Omental fat pad (tissue), 4 donors: ENCODE results near the gene HOOK1. TPM values are rescaled to one million over a fixed set of nuclear protein-coding genes. Genes with fewer than 3 reads are reported as not detected.

Experiments
- ATAC-seq: fragments of 150-250 bp; one replicate; pipeline ENCODE4 v1.9.1; 2016; ENCODE audit warnings: mild to moderate bottlenecking, moderate library complexity; ENCODE audit not compliant: low FRiP score
- DNase-seq: peaks from one replicate; pipeline ENCODE4 v3.0.0-alpha.2; 2019; ENCODE audit warnings: low spot score
- CTCF ChIP-seq, 3 donors: fragments of 450-650 bp; IDR thresholded peaks; one replicate each; pipeline ENCODE4 v1.5.1; 2016 to 2017; ENCODE audit warnings: antibody characterized with exemption in 3 of 3, mild to moderate bottlenecking in 3 of 3, moderate library complexity in 2 of 3
- total RNA-seq, 4 donors: library from RNA; depleted of rRNA; stranded (reverse); fragments of >200 nt; gene quantifications; one replicate each; pipeline ENCODE4 v1.1.0, GENCODE V29; 2016

Gene HOOK1
- total RNA-seq, 4 donors from 2014 or later = 0.94 to 10.0 (median 2.5) TPM

DNA sequence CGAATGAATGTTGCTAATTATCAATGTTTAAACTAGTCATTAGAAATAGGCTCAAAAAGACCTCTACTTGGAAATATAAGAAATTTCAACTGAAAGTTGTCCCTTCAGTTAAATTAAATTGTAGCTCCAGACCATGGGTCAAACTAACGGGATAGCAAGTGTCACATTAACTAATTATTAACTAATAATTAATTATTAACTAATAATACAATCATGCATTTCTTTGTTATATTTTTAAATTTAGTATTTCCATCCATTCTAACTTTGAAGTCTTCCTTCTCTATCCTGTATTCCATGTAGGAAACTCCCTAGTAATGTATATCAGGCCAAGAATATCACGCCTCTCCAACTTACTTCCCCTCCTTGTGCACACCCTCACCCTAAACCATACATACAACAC lies 43.4 kb upstream of the HOOK1 start:
- TF ChIP-seq CTCF (IDR thresholded peaks at IDR 0.05) = no peak
- DNase-seq = no peak
- no peak for ATAC-seq

GRCh38 chr1:59775480-59775879 lies 39.3 kb upstream of the HOOK1 start:
- no peak for TF ChIP-seq CTCF (IDR thresholded peaks at IDR 0.05)
- no peak for ATAC-seq
- no peak for DNase-seq

DNA sequence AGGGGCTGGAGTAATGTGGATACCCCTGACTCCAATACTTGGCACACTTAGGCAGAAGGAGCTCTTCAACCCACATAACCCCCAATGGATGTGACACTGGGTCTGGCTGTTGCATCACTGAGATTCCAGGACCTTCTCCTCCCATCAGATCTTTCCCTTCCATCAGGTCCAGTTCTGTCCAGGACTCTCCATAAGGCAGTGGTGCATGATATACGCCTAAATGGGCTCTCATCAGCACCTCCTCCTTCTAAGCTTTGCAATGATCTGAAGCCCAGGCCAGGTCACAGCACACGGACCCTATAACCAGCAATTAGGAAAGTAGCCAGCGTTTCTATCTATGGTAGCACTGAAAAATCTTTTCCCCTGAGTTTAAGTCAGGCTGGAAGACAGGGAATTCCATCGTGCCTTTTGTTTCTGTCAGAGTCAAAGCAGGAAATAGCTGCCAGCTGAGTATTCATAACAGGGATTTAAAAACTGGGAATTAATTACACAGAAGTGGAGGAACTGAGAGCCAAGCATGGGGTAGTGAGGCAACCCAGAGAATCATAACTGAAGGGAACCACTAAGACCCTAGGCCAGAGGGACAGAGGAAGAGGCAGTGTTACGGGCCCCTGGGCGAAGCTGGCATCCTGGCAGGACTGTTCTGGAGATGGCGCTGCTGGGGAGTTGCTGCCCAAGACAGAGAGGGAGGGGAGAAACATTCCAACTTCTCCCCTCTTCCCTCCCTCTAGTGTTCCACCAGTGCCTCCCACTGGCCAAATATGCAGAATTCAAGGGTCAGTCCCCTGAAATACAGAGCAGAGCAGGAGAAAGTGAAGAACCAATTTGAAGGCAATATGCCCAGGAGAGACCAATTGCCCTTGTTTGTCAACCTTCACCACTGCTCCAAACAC lies 37.5 kb upstream of the HOOK1 start:
- TF ChIP-seq CTCF (IDR thresholded peaks at IDR 0.05) = no peak
- no peak for ATAC-seq

DNA sequence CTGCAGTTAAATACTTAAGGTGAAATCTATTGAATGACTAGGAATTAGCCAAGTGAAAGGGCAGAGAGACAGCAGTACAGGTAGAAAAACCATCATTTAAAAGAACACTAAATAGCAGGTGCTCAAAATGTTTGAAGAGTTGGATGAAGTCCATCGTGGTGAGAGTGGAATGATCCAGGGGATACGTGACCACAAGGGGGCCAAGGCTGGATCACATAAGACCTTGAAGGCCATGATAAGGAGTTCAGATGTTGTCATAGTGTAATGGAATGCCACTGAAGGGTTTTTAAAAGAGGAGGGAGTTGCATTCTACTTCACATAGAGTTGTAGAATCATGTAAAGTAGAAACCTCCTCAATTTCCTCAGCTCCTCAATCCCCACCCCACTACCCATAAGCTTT lies 34.8 kb upstream of the HOOK1 start:
- TF ChIP-seq CTCF (IDR thresholded peaks at IDR 0.05) = no peak
- DNase-seq = no peak
- ATAC-seq = no peak

More for the DNA sequence above, 37.5 kb upstream of the HOOK1 start:
- no peak for DNase-seq

GRCh38 chr1:59788825-59789224 lies 25.9 kb upstream of the HOOK1 start:
- TF ChIP-seq CTCF (IDR thresholded peaks at IDR 0.05) = no peak
- DNase-seq = no peak
- ATAC-seq = no peak

- no peak for ATAC-seq
- TF ChIP-seq CTCF (IDR thresholded peaks at IDR 0.05) = no peak
- DNase-seq = no peak
Observed at GRCh38 chr1:59798600-59798999, 16.1 kb upstream of the HOOK1 start.

DNA sequence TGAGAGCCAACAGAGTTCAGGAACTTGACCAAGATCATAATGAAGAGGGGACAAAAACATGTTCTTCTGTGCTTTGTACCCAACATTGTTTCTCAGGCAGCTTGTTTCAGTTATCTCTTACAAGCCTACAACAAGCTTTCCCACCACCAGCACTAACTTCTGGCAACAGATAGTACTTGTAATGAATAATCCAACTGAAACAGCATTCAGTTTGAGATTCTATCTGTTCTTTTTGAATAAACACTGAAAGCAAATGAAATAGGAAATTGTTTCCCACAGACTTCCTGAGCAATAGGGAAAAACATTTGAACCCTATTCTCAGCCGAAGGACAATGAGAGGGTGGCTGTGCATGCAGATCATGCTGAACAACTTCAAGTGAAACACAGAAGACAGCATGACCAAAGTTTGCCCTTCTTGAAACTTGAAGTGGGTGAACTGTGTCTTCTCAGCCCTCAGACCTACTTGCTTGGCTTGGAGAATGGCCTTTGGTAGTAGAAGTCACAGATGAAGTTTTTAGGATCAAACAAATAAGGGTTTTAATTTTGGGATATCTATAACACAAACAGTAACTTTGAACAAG lies 11.2 kb upstream of the HOOK1 start:
- ATAC-seq (no peak), DNase-seq (no peak)

More for the DNA sequence above, 11.2 kb upstream of the HOOK1 start:
- no peak for TF ChIP-seq CTCF (IDR thresholded peaks at IDR 0.05)
